Neural cell (in vitro differentiated cells): ENCODE measurements around the gene DPF1. TPM values are rescaled to one million over a fixed set of nuclear protein-coding genes. Genes with fewer than 3 reads are reported as not detected.

Experiments used
- H2AFZ ChIP-seq: fragments of 200-600, 300-800 bp; sonication (generic), shearing (Covaris generic); 2 replicates; pipeline ENCODE4 v1.6.0; 2014; ENCODE audit warnings: low read depth, mild to moderate bottlenecking, antibody characterized with exemption, low read length, moderate library complexity
- H3F3A ChIP-seq: fragments of 200-600 bp; shearing (Covaris generic); 2 replicates; pipeline ENCODE4 v1.6.1; 2016; ENCODE audit warnings: mild to moderate bottlenecking, moderate library complexity, mixed read lengths, antibody characterized with exemption, low read length; ENCODE audit not compliant: insufficient read depth, poor library complexity, severe bottlenecking
- H3K27ac ChIP-seq: fragments of 200-600, 300-800 bp; sonication (generic), shearing (Covaris generic); 2 replicates; pipeline ENCODE4 v1.5.1; 2014; ENCODE audit warnings: mild to moderate bottlenecking, low read length, moderate library complexity
- H3K27me3 ChIP-seq: fragments of 300-800, 200-600 bp; sonication (generic), shearing (Covaris generic); 2 replicates; pipeline ENCODE4 v1.6.0; 2014; ENCODE audit warnings: mild to moderate bottlenecking, low read depth, low read length, moderate library complexity; ENCODE audit not compliant: insufficient read depth
- H3K36me3 ChIP-seq: fragments of 300-800, 200-600 bp; sonication (generic), shearing (Covaris generic); 2 replicates; pipeline ENCODE4 v1.5.1; 2014; ENCODE audit warnings: mild to moderate bottlenecking, antibody characterized with exemption, low read length, moderate library complexity; ENCODE audit not compliant: insufficient read depth
- H3K4me2 ChIP-seq: fragments of 300-800, 200-600 bp; sonication (generic), shearing (Covaris generic); 2 replicates; pipeline ENCODE4 v1.6.0; 2014; ENCODE audit warnings: mild to moderate bottlenecking, low read length
- H3K4me3 ChIP-seq: fragments of 300-800, 200-600 bp; sonication (generic), shearing (Covaris generic); 2 replicates; pipeline ENCODE4 v1.5.1; 2014; ENCODE audit warnings: mild to moderate bottlenecking, low read length, moderate library complexity
- H3K79me2 ChIP-seq: fragments of 200-600 bp; shearing (Covaris generic); replicated peaks from 2 replicates; pipeline ENCODE4 v1.6.0; 2014; ENCODE audit warnings: mild to moderate bottlenecking, low read length, moderate library complexity; ENCODE audit not compliant: insufficient read depth
- H3K9ac ChIP-seq: fragments of 300-800, 200-600 bp; sonication (generic), shearing (Covaris generic); 2 replicates; pipeline ENCODE4 v1.6.1; 2016; ENCODE audit warnings: mild to moderate bottlenecking, low read length, mixed read lengths
- H3K9me2 ChIP-seq: fragments of 200-600 bp; shearing (Covaris generic); 2 replicates; pipeline ENCODE4 v1.6.1; 2016; ENCODE audit warnings: mild to moderate bottlenecking, low read length, mixed read lengths; ENCODE audit not compliant: insufficient read depth
- H3K9me3 ChIP-seq: fragments of 200-600, 300-800 bp; sonication (generic), shearing (Covaris generic); 2 replicates; pipeline ENCODE4 v1.6.1; 2016; ENCODE audit warnings: mild to moderate bottlenecking, mixed run types, low read length, moderate library complexity, mixed read lengths
- H4K20me1 ChIP-seq: fragments of 200-600 bp; shearing (Covaris generic); 2 replicates; pipeline ENCODE4 v1.6.1; 2016; ENCODE audit warnings: mild to moderate bottlenecking, mixed run types; ENCODE audit not compliant: insufficient read depth
- CTCF ChIP-seq: fragments of 450-650 bp; IDR thresholded peaks from 2 replicates; pipeline ENCODE4 v1.5.1; 2014; ENCODE audit warnings: antibody characterized with exemption, mild to moderate bottlenecking, moderate library complexity; ENCODE audit not compliant: poor library complexity, severe bottlenecking
- EP300 ChIP-seq: fragments of 450-650 bp; conservative IDR thresholded peaks from 2 replicates; pipeline ENCODE4 v1.6.1; 2014; ENCODE audit warnings: antibody characterized with exemption, mild to moderate bottlenecking, moderate library complexity; ENCODE audit not compliant: poor library complexity, severe bottlenecking
- EZH2 ChIP-seq: fragments of 200-600, 300-800 bp; shearing (Covaris generic), sonication (generic); IDR thresholded peaks from 2 replicates; pipeline ENCODE4 v1.6.1; 2014; ENCODE audit warnings: antibody characterized with exemption, low read length, borderline replicate concordance, mild to moderate bottlenecking; ENCODE audit not compliant: insufficient read depth, poor library complexity, severe bottlenecking
- MXI1 ChIP-seq: fragments of 450-650 bp; conservative IDR thresholded peaks from 2 replicates; pipeline ENCODE4 v1.6.1; 2014; ENCODE audit warnings: antibody characterized with exemption, mild to moderate bottlenecking; ENCODE audit not compliant: poor library complexity, severe bottlenecking
- POLR2AphosphoS5 ChIP-seq: IDR thresholded peaks from 2 replicates; pipeline ENCODE4 v1.6.1; 2012
- RAD21 ChIP-seq: fragments of 450-650 bp; conservative IDR thresholded peaks from 2 replicates; pipeline ENCODE4 v1.6.1; 2014; ENCODE audit warnings: antibody characterized with exemption, mild to moderate bottlenecking, moderate library complexity
- SMC3 ChIP-seq: fragments of 450-650 bp; conservative IDR thresholded peaks from 2 replicates; pipeline ENCODE4 v1.6.1; 2014; ENCODE audit warnings: antibody characterized with exemption, mild to moderate bottlenecking, moderate library complexity; ENCODE audit not compliant: poor library complexity
- TAF1 ChIP-seq: IDR thresholded peaks from 2 replicates; pipeline ENCODE4 v1.6.1; 2012; ENCODE audit warnings: low read depth
- polyA plus RNA-seq: library from polyadenylated mRNA; depleted of rRNA; stranded (reverse); fragments of >200 nt; gene quantifications from 2 replicates; pipeline ENCODE4 v1.2.3, GENCODE V29; 2014
- TF ChIP-seq, protein P1 (sequence below): IDR thresholded peaks from 2 replicates; pipeline ENCODE4 v1.6.1; 2012; ENCODE audit warnings: borderline replicate concordance

The DPF1 gene
- polyA plus RNA-seq, 1 donor from 2014 or later = 118 TPM

DNA sequence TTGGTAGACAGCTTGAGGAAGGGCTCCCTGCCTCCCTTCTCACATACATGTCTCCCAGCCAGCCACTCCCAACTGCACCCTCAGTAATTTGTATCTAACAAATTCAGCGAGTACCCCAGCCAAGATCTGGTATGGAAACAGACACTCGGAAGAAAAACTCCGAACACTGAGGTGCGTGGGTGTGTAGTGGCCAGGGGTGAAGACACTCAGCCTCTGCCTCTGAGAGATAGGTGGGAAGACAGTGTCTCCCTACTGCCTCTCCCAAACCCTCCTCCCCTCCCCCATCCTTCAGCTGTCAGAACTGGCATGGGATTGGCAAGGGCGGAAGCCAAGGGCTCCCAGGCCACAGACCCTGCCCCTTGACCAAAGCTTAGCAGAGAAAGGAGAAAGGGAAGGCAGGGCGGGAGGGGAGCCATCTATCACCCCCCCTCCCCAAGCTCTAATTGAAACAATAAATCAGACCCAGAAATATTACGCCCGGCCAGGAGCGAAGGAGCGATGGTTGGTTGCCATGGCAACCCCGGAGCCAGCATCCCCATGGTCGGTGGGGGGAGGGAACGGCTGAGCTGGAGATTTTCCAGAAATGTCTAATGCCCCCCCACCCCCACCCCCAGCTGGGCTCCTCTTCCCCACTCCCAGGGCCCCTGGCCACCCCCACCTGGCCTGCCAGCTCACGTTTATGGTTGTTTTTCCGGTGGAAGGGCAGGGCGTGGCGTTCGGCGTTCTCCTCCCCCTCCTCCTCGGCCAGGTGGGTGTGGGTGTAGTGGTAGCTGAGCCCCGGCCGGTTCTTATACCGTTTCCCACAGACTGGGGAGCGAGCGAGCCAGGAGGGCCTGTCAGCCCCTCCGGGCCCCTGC, 7.0 kb downstream of the DPF1 start:
- H3K27ac ChIP-seq = no peak overlapping the region

DNA sequence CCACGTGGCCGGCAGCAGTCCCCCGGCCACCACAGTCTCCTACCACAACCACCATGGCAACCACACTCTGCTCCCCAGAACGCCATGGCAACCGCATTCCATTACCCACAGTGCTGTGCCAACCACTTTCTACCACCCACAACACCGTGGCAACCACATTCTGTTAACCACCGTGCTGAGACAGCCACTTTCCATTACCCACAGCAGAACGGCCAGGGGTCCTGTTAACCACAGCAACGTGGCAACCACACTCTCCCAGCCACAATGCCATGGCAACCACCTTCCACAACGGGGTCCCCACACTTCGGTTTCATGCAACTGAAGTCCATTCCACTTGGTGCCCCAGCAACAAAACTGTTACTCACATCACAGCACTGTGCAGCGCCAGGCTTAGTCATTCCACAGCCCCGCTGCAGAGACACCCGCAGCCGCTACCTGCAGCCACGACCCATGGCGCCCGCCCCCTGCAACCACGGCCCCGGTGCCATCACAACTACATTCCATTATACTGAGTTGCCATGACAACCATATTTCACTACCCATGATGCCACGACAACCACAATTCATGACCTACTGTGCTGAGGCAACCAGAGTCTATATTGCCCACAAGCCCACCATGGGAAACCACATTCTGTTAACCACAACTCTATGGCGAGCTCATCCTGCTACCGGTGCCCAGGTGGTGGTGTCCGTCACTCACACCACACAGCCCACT, 10.0 kb downstream of the DPF1 start:
- no peak overlapping the region for H3K4me2 ChIP-seq
- no peaks in the 10 kb centered on the region for H3K9me2 ChIP-seq
- H3K9ac ChIP-seq = no peak overlapping the region
- no peaks in the 10 kb centered on the region for H3K36me3 ChIP-seq
- H3K27me3 ChIP-seq = no peaks in the 10 kb centered on the region
- peak overlapping the region; percentile 25 for H3K4me3 ChIP-seq
- H2AFZ ChIP-seq = no peak overlapping the region
- H3K9me3 ChIP-seq = no peaks in the 10 kb centered on the region
- H3K79me2 ChIP-seq = no peaks in the 10 kb centered on the region
- H3K27ac ChIP-seq = peak overlapping the region; percentile 19
- H3F3A ChIP-seq = no peaks in the 10 kb centered on the region
- H4K20me1 ChIP-seq = no peaks in the 10 kb centered on the region
- TF ChIP-seq, protein P1, sequence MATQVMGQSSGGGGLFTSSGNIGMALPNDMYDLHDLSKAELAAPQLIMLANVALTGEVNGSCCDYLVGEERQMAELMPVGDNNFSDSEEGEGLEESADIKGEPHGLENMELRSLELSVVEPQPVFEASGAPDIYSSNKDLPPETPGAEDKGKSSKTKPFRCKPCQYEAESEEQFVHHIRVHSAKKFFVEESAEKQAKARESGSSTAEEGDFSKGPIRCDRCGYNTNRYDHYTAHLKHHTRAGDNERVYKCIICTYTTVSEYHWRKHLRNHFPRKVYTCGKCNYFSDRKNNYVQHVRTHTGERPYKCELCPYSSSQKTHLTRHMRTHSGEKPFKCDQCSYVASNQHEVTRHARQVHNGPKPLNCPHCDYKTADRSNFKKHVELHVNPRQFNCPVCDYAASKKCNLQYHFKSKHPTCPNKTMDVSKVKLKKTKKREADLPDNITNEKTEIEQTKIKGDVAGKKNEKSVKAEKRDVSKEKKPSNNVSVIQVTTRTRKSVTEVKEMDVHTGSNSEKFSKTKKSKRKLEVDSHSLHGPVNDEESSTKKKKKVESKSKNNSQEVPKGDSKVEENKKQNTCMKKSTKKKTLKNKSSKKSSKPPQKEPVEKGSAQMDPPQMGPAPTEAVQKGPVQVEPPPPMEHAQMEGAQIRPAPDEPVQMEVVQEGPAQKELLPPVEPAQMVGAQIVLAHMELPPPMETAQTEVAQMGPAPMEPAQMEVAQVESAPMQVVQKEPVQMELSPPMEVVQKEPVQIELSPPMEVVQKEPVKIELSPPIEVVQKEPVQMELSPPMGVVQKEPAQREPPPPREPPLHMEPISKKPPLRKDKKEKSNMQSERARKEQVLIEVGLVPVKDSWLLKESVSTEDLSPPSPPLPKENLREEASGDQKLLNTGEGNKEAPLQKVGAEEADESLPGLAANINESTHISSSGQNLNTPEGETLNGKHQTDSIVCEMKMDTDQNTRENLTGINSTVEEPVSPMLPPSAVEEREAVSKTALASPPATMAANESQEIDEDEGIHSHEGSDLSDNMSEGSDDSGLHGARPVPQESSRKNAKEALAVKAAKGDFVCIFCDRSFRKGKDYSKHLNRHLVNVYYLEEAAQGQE = no peak
- TF ChIP-seq EZH2 (no peak), SMC3 (no peak), POLR2AphosphoS5 (no peak), TAF1 (no peak), MXI1 (no peak)

More for the DNA sequence above, 7.0 kb downstream of the DPF1 start:
- no peaks in the 10 kb centered on the region for H4K20me1 ChIP-seq
- no peaks in the 10 kb centered on the region for H3F3A ChIP-seq
- no peak overlapping the region for H2AFZ ChIP-seq
- no peaks in the 10 kb centered on the region for H3K27me3 ChIP-seq
- no peaks in the 10 kb centered on the region for H3K36me3 ChIP-seq
- no peaks in the 10 kb centered on the region for H3K9me2 ChIP-seq
- no peak overlapping the region for H3K4me2 ChIP-seq
- H3K9ac ChIP-seq = peak overlapping the region; percentile 16
- TF ChIP-seq MXI1 (no peak), TAF1 (no peak), CTCF (no peak), EP300 (no peak), POLR2AphosphoS5 (no peak), EZH2 (no peak), SMC3 (no peak), RAD21 (no peak)
- TF ChIP-seq, protein P1 = no peak
- H3K4me3 ChIP-seq = peak overlapping the region; percentile 17
- H3K79me2 ChIP-seq = no peaks in the 10 kb centered on the region
- H3K9me3 ChIP-seq = no peaks in the 10 kb centered on the region
